Ishikawa (cell line): ENCODE results near the gene TADA2B.

Experiments used
- CEBPB ChIP-seq: IDR thresholded peaks from 2 replicates; pipeline ENCODE4 v1.6.1; 2012
- CREB1 ChIP-seq: IDR thresholded peaks from 2 replicates; pipeline ENCODE4 v1.6.1; 2012; ENCODE audit warnings: low read depth
- EGR1 ChIP-seq: IDR thresholded peaks from 2 replicates; pipeline ENCODE4 v1.6.1; 2012
- EP300 ChIP-seq: IDR thresholded peaks from 2 replicates; pipeline ENCODE4 v1.6.1; 2012; ENCODE audit warnings: borderline replicate concordance
- FOXM1 ChIP-seq: IDR thresholded peaks from 2 replicates; pipeline ENCODE4 v1.6.1; 2012; ENCODE audit warnings: low read depth, borderline replicate concordance
- MAX ChIP-seq: IDR thresholded peaks from 2 replicates; pipeline ENCODE4 v1.6.1; 2012
- NFIC ChIP-seq: IDR thresholded peaks from 2 replicates; pipeline ENCODE4 v1.6.1; 2012
- RAD21 ChIP-seq: IDR thresholded peaks from 2 replicates; pipeline ENCODE4 v1.6.1; 2012; ENCODE audit warnings: low read depth
- TAF1 ChIP-seq: IDR thresholded peaks from 2 replicates; pipeline ENCODE4 v1.6.1; 2012; ENCODE audit warnings: low read depth, mild to moderate bottlenecking
- TCF12 ChIP-seq: IDR thresholded peaks from 2 replicates; pipeline ENCODE4 v1.6.1; 2012; ENCODE audit warnings: low read depth
- TEAD4 ChIP-seq: IDR thresholded peaks from 2 replicates; pipeline ENCODE4 v1.6.1; 2012
- YY1 ChIP-seq: IDR thresholded peaks from 2 replicates; pipeline ENCODE4 v1.6.1; 2012; ENCODE audit warnings: low read depth
- ZBTB7A ChIP-seq: IDR thresholded peaks from 2 replicates; pipeline ENCODE4 v1.6.1; 2012; ENCODE audit warnings: low read depth
- TF ChIP-seq, protein P1 (sequence below): IDR thresholded peaks from 2 replicates; pipeline ENCODE4 v1.6.1; 2012
- TF ChIP-seq, protein P2 (sequence below): IDR thresholded peaks from 2 replicates; pipeline ENCODE4 v1.6.1; 2012; ENCODE audit warnings: low read depth, mild to moderate bottlenecking

Gene TADA2B

DNA sequence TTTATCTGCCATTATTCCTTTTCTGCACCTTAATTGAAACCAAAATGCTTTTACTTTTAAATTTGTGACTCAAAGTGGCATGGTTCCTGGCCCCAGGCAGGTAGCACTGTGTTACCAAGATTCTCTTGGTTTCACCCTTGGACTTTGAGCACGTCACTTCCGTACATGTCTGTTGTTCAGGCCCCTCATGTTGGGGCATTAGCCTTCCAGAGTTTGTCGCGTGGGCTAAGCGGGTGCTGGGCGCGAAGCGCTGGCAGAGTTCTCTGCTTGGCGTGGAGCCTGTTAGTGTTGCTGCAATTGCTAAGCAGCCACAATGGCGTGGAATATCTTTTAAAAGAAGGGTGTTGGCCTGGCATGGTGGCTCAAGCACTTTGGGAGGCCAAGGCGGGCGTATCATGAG, 14.0 kb upstream of the TADA2B start:
- TF ChIP-seq CEBPB (no peak), NFIC (no peak), ZBTB7A (no peak), EP300 (no peak), TEAD4 (no peak)

GRCh38 chr4:7029921-7030320, 13.3 kb upstream of the TADA2B start:
- TF ChIP-seq TAF1 (no peak), TEAD4 (no peak), EGR1 (no peak), ZBTB7A (no peak), NFIC (no peak), MAX (no peak), CREB1 (no peak), RAD21 (no peak), TCF12 (no peak)
- TF ChIP-seq, protein P1, sequence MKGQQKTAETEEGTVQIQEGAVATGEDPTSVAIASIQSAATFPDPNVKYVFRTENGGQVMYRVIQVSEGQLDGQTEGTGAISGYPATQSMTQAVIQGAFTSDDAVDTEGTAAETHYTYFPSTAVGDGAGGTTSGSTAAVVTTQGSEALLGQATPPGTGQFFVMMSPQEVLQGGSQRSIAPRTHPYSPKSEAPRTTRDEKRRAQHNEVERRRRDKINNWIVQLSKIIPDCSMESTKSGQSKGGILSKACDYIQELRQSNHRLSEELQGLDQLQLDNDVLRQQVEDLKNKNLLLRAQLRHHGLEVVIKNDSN, result no peak

GRCh38 chr4:7030856-7031255, 12.3 kb upstream of the TADA2B start:
- TF ChIP-seq, protein P2, sequence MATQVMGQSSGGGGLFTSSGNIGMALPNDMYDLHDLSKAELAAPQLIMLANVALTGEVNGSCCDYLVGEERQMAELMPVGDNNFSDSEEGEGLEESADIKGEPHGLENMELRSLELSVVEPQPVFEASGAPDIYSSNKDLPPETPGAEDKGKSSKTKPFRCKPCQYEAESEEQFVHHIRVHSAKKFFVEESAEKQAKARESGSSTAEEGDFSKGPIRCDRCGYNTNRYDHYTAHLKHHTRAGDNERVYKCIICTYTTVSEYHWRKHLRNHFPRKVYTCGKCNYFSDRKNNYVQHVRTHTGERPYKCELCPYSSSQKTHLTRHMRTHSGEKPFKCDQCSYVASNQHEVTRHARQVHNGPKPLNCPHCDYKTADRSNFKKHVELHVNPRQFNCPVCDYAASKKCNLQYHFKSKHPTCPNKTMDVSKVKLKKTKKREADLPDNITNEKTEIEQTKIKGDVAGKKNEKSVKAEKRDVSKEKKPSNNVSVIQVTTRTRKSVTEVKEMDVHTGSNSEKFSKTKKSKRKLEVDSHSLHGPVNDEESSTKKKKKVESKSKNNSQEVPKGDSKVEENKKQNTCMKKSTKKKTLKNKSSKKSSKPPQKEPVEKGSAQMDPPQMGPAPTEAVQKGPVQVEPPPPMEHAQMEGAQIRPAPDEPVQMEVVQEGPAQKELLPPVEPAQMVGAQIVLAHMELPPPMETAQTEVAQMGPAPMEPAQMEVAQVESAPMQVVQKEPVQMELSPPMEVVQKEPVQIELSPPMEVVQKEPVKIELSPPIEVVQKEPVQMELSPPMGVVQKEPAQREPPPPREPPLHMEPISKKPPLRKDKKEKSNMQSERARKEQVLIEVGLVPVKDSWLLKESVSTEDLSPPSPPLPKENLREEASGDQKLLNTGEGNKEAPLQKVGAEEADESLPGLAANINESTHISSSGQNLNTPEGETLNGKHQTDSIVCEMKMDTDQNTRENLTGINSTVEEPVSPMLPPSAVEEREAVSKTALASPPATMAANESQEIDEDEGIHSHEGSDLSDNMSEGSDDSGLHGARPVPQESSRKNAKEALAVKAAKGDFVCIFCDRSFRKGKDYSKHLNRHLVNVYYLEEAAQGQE, result no peak
- TF ChIP-seq RAD21 (no peak), EGR1 (no peak), NFIC (no peak), ZBTB7A (no peak), MAX (no peak), YY1 (no peak), TCF12 (no peak), TEAD4 (no peak), CEBPB (no peak), FOXM1 (no peak), EP300 (no peak), TAF1 (no peak), CREB1 (no peak)
- TF ChIP-seq, protein P1, result no peak

DNA sequence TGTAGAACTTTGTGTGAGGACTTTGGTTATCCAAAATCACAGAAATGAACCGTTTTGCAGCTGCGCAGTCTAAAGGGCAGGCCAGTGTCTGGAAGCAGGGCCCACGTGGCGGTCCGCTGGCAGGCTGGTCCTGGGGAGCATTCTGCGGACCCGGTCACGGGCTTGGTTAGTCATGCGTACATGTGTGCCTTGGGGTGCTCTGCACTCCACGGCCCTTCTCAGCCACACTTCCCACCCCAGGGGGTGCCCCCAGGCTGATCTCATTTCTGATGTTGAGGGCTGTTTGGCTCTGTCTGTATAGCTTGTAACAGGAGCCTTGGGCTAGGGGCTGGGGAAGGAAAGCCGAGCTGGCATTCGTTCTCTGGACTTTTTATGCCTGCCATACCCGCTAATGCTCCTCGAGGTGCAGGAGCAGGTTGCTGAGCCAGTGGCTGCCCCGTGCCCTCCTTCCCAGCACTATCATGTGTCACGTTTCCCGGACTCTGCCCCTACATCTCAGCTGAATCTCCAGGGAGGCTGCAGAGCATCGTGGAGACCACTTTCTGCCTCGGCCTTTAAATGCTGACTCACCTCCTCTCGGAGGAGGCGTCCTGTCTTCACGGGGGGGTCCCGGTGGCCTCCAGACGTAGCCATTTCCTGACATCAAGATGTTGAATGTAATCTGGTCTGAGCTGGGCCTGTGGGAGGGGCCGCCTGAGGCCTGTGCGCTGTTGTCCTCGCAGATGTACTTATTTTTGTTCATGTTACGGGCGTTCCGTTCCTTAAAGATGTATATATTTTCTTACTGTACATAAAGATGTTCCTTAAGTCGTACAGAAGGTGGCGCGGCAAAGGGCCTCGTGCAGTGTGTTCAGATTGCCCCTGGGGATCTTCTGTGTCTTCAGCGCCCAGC, 11.4 kb upstream of the TADA2B start:
- TF ChIP-seq RAD21, result no peak
- TF ChIP-seq CREB1, result no peak
- TF ChIP-seq, protein P1, result no peak

DNA sequence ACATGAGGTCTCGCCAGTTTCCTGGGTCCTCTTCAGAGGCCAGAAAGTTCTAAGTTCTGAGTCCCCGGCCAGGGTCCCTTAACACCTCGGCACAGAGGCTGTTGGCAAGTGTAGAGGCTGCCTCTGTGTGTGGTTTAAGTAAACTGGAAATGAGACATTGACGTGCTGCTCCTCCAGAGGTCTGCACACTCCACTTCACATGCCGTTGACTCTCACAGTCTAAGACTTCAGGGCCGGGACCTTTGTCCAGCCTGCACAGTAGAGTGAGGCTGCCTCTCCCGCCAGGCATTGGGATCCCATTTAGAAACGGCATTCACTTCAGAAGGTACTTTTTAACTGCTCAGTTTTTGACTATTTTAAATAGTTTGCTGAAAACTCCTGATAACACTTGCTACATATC, 10.6 kb upstream of the TADA2B start:
- TF ChIP-seq MAX, result no peak
- TF ChIP-seq ZBTB7A, result no peak
- TF ChIP-seq, protein P2, result no peak
- TF ChIP-seq TEAD4, result no peak
- TF ChIP-seq EGR1, result no peak
- TF ChIP-seq TAF1, result no peak
- no peak for TF ChIP-seq EP300
- TF ChIP-seq, protein P1, result no peak
- TF ChIP-seq RAD21, result no peak
- TF ChIP-seq FOXM1, result no peak
- no peak for TF ChIP-seq CEBPB
- no peak for TF ChIP-seq TCF12
